Calu3 (cell line): ENCODE measurements around the gene CDH18. TPM values are rescaled to one million over a fixed set of nuclear protein-coding genes. Genes with fewer than 3 reads are reported as not detected.

Experiments used
- BruUV-seq: library from RNA; stranded (reverse); fragments of 400-500 nt; replicated peaks from 2 replicates; lab custom pipeline; 2021; lab: Mats Ljungman, UMichigan
- CTCF ChIA-PET: fragments of 300-600 bp; sonication (Branson Sonifier 250); formaldehyde crosslinking; loops from one replicate; lab custom pipeline; 2022; ENCODE audit warnings: antibody characterized with exemption; lab: Charles Lee
- DNase-seq: peaks from one replicate; pipeline ENCODE4 v3.0.0; 2022
- H3K27ac Mint-ChIP-seq: one replicate; pipeline ENCODE4 v1.8.0; 2022; ENCODE audit warnings: mixed read lengths; ENCODE audit not compliant: unreplicated experiment
- H3K27me3 Mint-ChIP-seq: one replicate; pipeline ENCODE4 v1.8.0; 2022; ENCODE audit warnings: mixed read lengths; ENCODE audit not compliant: unreplicated experiment
- H3K36me3 Mint-ChIP-seq: one replicate; pipeline ENCODE4 v1.8.0; 2022; ENCODE audit warnings: mild to moderate bottlenecking, moderate library complexity, mixed read lengths; ENCODE audit not compliant: insufficient read depth, unreplicated experiment
- H3K4me1 Mint-ChIP-seq: one replicate; pipeline ENCODE4 v1.8.0; 2022; ENCODE audit warnings: mild to moderate bottlenecking, low read depth, mixed read lengths; ENCODE audit not compliant: unreplicated experiment
- H3K4me3 Mint-ChIP-seq: one replicate; pipeline ENCODE4 v1.8.0; 2022; ENCODE audit warnings: mild to moderate bottlenecking, low read depth, moderate library complexity, mixed read lengths; ENCODE audit not compliant: unreplicated experiment
- H3K9me3 Mint-ChIP-seq: one replicate; pipeline ENCODE4 v1.8.0; 2022; ENCODE audit warnings: low read depth, mixed read lengths; ENCODE audit not compliant: unreplicated experiment
- CTCF ChIP-seq: fragments of 200-600 bp; IDR thresholded peaks from one replicate; pipeline ENCODE4 v1.8.0; 2022; ENCODE audit warnings: antibody characterized with exemption; ENCODE audit not compliant: unreplicated experiment
- intact Hi-C: fragments of 100-400 bp; cut with micrococcal nuclease; formaldehyde crosslinking; loops from one replicate; pipeline ENCODE4 v1.10.0; 2022; ENCODE audit not compliant: unreplicated experiment
- total RNA-seq: library from RNA; stranded (reverse); gene quantifications from 2 replicates; pipeline ENCODE4 v1.2.3, GENCODE V29; 2022

CDH18 gene
- total RNA-seq, 1 experiment from 2014 or later = not detected

GRCh38 chr5:19479562-19479961 lies 508.4 kb downstream of the CDH18 start:
- no peak for TF ChIP-seq CTCF
- Mint-ChIP-seq H3K27ac (no peak overlapping the region), H3K4me3 (no peak overlapping the region), H3K4me1 (no peaks in the 10 kb centered on the region), H3K36me3 (no peaks in the 10 kb centered on the region), H3K27me3 (no peaks in the 10 kb centered on the region), H3K9me3 (peaks cover 7% of the 10 kb centered on the region)
- intact Hi-C loops = no loop called here
- no TSS peak for BruUV-seq
- no peak for DNase-seq
- CTCF ChIA-PET = no interaction called here

GRCh38 chr5:19462019-19462418 lies 526.0 kb downstream of the CDH18 start:
- Mint-ChIP-seq H3K36me3 (no peaks in the 10 kb centered on the region), H3K9me3 (no peaks in the 10 kb centered on the region), H3K4me3 (no peak overlapping the region), H3K27me3 (no peaks in the 10 kb centered on the region), H3K27ac (no peak overlapping the region), H3K4me1 (no peaks in the 10 kb centered on the region)
- no peak for TF ChIP-seq CTCF
- intact Hi-C loops = no loop called here
- DNase-seq = no peak
- BruUV-seq = no TSS peak
- CTCF ChIA-PET = no interaction called here

GRCh38 chr5:19424506-19424905 lies 563.5 kb downstream of the CDH18 start:
- BruUV-seq = no TSS peak
- Mint-ChIP-seq H3K27me3 (no peaks in the 10 kb centered on the region), H3K4me1 (no peaks in the 10 kb centered on the region), H3K9me3 (no peaks in the 10 kb centered on the region), H3K36me3 (no peaks in the 10 kb centered on the region), H3K4me3 (no peak overlapping the region), H3K27ac (no peak overlapping the region)
- intact Hi-C loops = no loop called here
- DNase-seq = no peak
- no peak for TF ChIP-seq CTCF
- CTCF ChIA-PET = no interaction called here
